Kidney epithelial cell (primary cell): ENCODE measurements around the gene MARS1. TPM values are rescaled to one million over a fixed set of nuclear protein-coding genes. Genes with fewer than 3 reads are reported as not detected.

Source experiments
- DNase-seq: peaks from one replicate; pipeline ENCODE4 v3.0.0-alpha.2; 2010; ENCODE audit warnings: low read depth
- H3K27me3 ChIP-seq: 2 replicates; pipeline ENCODE4 v1.6.0; 2011; ENCODE audit warnings: low read length; ENCODE audit not compliant: control insufficient read depth, insufficient read depth
- H3K36me3 ChIP-seq: 2 replicates; pipeline ENCODE4 v1.5.1; 2011; ENCODE audit warnings: low read length; ENCODE audit not compliant: control insufficient read depth, insufficient read depth
- H3K4me3 ChIP-seq: 2 replicates; pipeline ENCODE4 v1.5.1; 2011; ENCODE audit warnings: low read depth, mild to moderate bottlenecking, control low read depth, low read length
- total RNA-seq: library from RNA; depleted of rRNA; stranded (reverse); fragments of >200 nt; gene quantifications from 2 replicates; pipeline ENCODE4 v1.2.3, GENCODE V29; 2015
- TF ChIP-seq, protein P1 (sequence below): IDR thresholded peaks from 2 replicates; pipeline ENCODE4 v1.5.1; 2011; ENCODE audit warnings: mild to moderate bottlenecking, moderate library complexity, low read length, control low read depth, inconsistent platforms; ENCODE audit not compliant: insufficient read depth, poor library complexity, severe bottlenecking

The MARS1 gene
- total RNA-seq, 1 donor from 2014 or later: 268 TPM

DNA sequence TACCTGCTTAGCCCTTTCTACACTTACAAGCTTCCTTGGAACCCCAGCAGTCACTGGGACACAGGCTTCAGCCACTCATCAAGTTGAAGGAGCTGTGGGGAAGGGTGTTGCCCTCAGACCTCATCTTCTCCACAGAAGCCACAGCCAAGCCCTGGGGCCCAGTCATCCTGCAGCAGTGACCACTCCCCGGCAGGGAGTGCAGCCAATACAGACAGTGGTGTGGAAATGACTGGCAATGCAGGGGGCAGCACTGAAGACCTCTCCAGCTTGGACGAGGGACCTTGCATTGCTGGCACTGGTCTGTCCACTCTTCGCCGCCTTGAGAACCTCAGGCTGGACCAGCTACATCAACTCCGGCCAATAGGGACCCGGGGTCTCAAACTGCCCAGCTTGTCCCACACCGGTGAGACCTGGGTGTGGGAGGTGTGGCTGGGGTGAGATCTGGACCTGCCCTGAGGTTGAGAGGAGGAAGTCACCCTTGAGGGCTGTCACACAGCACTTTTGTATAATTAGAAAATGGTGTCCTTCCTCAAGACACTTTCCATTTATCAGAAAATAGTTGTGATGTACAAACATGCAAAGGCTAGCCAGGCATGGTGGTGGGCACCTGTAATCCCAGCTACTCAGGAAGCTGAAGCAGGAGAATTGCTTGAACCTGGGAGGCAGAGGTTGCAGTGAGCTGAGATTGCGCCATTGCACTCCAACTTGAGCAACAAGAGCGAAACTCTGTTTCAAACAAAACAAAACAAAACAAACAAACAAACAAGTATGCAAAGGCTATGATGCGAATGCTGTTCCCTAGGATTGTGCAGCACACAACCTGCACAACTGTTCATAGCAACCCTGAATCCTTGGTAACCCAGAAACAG, 18.3 kb upstream of the MARS1 start:
- TF ChIP-seq, protein P1, sequence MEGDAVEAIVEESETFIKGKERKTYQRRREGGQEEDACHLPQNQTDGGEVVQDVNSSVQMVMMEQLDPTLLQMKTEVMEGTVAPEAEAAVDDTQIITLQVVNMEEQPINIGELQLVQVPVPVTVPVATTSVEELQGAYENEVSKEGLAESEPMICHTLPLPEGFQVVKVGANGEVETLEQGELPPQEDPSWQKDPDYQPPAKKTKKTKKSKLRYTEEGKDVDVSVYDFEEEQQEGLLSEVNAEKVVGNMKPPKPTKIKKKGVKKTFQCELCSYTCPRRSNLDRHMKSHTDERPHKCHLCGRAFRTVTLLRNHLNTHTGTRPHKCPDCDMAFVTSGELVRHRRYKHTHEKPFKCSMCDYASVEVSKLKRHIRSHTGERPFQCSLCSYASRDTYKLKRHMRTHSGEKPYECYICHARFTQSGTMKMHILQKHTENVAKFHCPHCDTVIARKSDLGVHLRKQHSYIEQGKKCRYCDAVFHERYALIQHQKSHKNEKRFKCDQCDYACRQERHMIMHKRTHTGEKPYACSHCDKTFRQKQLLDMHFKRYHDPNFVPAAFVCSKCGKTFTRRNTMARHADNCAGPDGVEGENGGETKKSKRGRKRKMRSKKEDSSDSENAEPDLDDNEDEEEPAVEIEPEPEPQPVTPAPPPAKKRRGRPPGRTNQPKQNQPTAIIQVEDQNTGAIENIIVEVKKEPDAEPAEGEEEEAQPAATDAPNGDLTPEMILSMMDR: no peak
- DNase-seq: no peak
- H3K27me3 ChIP-seq: peaks cover 52% of the 10 kb centered on the region
- H3K4me3 ChIP-seq: no peak overlapping the region
- H3K36me3 ChIP-seq: no peaks in the 10 kb centered on the region

DNA sequence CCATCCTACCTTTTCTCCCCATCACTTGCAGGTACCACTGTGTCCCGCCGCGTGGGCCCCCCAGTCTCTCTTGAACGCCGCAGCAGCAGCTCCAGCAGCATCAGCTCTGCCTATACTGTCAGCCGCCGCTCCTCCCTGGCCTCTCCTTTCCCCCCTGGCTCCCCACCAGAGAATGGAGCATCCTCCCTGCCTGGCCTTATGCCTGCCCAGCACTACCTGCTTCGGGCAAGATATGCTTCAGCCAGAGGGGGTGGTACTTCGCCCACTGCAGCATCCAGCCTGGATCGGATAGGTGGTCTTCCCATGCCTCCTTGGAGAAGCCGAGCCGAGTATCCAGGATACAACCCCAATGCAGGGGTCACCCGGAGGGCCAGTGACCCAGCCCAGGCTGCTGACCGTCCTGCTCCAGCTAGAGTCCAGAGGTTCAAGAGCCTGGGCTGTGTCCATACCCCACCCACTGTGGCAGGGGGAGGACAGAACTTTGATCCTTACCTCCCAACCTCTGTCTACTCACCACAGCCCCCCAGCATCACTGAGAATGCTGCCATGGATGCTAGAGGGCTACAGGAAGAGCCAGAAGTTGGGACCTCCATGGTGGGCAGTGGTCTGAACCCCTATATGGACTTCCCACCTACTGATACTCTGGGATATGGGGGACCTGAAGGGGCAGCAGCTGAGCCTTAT, 17.4 kb upstream of the MARS1 start:
- H3K4me3 ChIP-seq: no peak overlapping the region
- DNase-seq: no peak
- H3K36me3 ChIP-seq: no peaks in the 10 kb centered on the region
- peaks cover 56% of the 10 kb centered on the region for H3K27me3 ChIP-seq
- TF ChIP-seq, protein P1: no peak

DNA sequence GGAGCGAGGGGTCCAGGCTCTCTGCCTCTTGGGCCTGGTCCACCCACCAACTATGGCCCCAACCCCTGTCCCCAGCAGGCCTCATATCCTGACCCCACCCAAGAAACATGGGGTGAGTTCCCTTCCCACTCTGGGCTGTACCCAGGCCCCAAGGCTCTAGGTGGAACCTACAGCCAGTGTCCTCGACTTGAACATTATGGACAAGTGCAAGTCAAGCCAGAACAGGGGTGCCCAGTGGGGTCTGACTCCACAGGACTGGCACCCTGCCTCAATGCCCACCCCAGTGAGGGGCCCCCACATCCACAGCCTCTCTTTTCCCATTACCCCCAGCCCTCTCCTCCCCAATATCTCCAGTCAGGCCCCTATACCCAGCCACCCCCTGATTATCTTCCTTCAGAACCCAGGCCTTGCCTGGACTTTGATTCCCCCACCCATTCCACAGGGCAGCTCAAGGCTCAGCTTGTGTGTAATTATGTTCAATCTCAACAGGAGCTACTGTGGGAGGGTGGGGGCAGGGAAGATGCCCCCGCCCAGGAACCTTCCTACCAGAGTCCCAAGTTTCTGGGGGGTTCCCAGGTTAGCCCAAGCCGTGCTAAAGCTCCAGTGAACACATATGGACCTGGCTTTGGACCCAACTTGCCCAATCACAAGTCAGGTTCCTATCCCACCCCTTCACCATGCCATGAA, 16.8 kb upstream of the MARS1 start:
- Histone ChIP-seq H3K4me3 (no peak overlapping the region), H3K36me3 (no peaks in the 10 kb centered on the region), H3K27me3 (peaks cover 61% of the 10 kb centered on the region)
- TF ChIP-seq, protein P1: no peak
- no peak for DNase-seq

DNA sequence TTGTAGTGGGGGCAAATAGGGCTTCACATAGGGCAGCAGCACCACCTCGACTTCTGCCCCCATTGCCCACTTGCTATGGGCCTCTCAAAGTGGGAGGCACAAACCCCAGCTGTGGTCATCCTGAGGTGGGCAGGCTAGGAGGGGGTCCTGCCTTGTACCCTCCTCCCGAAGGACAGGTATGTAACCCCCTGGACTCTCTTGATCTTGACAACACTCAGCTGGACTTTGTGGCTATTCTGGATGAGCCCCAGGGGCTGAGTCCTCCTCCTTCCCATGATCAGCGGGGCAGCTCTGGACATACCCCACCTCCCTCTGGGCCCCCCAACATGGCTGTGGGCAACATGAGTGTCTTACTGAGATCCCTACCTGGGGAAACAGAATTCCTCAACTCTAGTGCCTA, 16.2 kb upstream of the MARS1 start:
- Histone ChIP-seq H3K36me3 (no peaks in the 10 kb centered on the region), H3K4me3 (no peak overlapping the region), H3K27me3 (peaks cover 66% of the 10 kb centered on the region)
- TF ChIP-seq, protein P1: no peak
- DNase-seq: no peak

DNA sequence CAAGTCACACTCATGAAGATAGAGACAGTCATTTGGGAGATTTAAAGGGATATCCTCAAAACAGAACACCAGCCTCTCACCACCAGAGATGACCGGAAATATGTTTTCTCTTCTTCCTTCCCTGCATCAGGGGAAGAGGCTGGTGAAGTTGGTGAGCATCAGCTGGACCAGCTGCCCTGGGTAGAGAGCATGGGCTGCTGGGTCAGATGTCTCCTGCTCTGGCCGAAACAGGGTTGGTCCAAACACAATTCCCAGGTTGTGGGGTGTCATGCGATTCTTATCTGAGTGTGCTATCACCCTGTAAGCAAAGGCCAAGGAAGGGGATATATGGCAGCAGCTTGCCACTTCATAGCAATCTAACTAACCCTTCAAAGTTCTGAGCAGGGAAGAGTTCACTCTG, 15.5 kb upstream of the MARS1 start:
- no peak for DNase-seq
- peaks cover 71% of the 10 kb centered on the region for H3K27me3 ChIP-seq
- H3K4me3 ChIP-seq: no peak overlapping the region
- TF ChIP-seq, protein P1: no peak
- no peaks in the 10 kb centered on the region for H3K36me3 ChIP-seq
